ENCODE measurements around the gene MAPK8. TPM values are rescaled to one million over a fixed set of nuclear protein-coding genes. Genes with fewer than 3 reads are reported as not detected.
A peak's percentile ranks its signal among the peaks of the same experiment; 100 is the strongest.

MAPK8 gene
- polyA plus RNA-seq, 3 donors, result 18.4 to 21.1 (median 18.5) TPM

GRCh38 chr10:48330269-48330668, 23.8 kb downstream of the MAPK8 start:
- Mint-ChIP-seq H3K27ac (peak overlapping the region in 1 of 7 donors; percentile 17), H3K4me1 (no peaks in the 10 kb centered on the region), H3K9me3 (peaks cover 0 to 23% (median 11%) of the 10 kb centered on the region in 7 donors), H3K27me3 (ENCODE audit: low read depth in 3 of 3) (peaks cover 0 to 1% (median 0%) of the 10 kb centered on the region in 3 donors), H3K36me3 (peaks cover 39 to 45% of the 10 kb centered on the region in 2 donors), H3K4me3 (no peak overlapping the region)
- Histone ChIP-seq H3K4me3 (replicated peaks in 1 of 3; ENCODE audit: low read depth in 2 of 3, low read length in 3 of 3) (no peak overlapping the region), H3K4me2 (replicated peaks; ENCODE audit: extremely low read depth, low read length, poor library complexity, severe bottlenecking) (no peak overlapping the region), H3K9ac (ENCODE audit: insufficient read depth, low read length, poor library complexity, severe bottlenecking) (no peak overlapping the region), H3K27ac (ENCODE audit: low read depth in 1 of 2, low read length in 2 of 2) (no peak overlapping the region), H3K27me3 (ENCODE audit: control insufficient read depth in 2 of 2, insufficient read depth in 2 of 2, low read length in 2 of 2) (no peaks in the 10 kb centered on the region), H3K9me3 (replicated peaks in 1 of 2; ENCODE audit: control insufficient read depth in 1 of 2, insufficient read depth in 1 of 2, low read length in 2 of 2) (no peaks in the 10 kb centered on the region), H3K79me2 (ENCODE audit: insufficient read depth, low read length) (peaks cover 14% of the 10 kb centered on the region), H2AFZ (ENCODE audit: insufficient read depth, low read depth, low read length, poor library complexity, severe bottlenecking) (no peak overlapping the region), H3K4me1 (ENCODE audit: control insufficient read depth in 1 of 2, insufficient read depth in 2 of 2, low read length in 2 of 2) (no peaks in the 10 kb centered on the region), H3K36me3 (replicated peaks in 1 of 2; ENCODE audit: control insufficient read depth in 1 of 2, insufficient read depth in 2 of 2, low read length in 2 of 2) (peaks cover 0 to 29% of the 10 kb centered on the region in 2 donors), H4K20me1 (ENCODE audit: insufficient read depth, low read length) (peaks cover 20% of the 10 kb centered on the region)
- intact Hi-C loops (cut with micrococcal nuclease), result no loop called here
- whole genome bisulfite sequencing (ENCODE audit: insufficient coverage), result 100% methylated on average over 3 of the region's 3 CpGs
- DNase-seq, result no peak
- TF ChIP-seq, protein P1, sequence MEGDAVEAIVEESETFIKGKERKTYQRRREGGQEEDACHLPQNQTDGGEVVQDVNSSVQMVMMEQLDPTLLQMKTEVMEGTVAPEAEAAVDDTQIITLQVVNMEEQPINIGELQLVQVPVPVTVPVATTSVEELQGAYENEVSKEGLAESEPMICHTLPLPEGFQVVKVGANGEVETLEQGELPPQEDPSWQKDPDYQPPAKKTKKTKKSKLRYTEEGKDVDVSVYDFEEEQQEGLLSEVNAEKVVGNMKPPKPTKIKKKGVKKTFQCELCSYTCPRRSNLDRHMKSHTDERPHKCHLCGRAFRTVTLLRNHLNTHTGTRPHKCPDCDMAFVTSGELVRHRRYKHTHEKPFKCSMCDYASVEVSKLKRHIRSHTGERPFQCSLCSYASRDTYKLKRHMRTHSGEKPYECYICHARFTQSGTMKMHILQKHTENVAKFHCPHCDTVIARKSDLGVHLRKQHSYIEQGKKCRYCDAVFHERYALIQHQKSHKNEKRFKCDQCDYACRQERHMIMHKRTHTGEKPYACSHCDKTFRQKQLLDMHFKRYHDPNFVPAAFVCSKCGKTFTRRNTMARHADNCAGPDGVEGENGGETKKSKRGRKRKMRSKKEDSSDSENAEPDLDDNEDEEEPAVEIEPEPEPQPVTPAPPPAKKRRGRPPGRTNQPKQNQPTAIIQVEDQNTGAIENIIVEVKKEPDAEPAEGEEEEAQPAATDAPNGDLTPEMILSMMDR (IDR thresholded peaks at IDR 0.05), result no peak

DNA sequence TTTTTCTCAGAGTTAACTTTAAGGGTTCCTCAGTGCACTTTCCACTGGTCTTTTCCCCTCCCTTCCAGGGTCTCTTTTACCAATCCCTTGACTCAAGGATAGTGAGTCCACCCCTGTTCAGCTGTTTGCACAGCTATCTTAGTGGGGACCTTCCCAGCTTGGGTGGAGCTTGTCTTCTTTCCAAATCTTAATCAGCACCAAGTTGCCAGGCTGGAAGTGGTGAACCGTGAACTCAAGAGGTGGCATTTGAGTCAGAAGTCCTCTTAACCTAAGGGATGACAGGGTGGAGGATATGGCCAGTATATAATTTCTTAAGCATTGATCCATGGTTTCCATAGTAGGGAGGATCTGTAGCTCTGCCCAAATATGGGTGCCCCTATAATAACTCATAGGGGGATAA, 25.0 kb downstream of the MAPK8 start:
- H3K27ac Mint-ChIP-seq, result no peak overlapping the region
- DNase-seq, result no peak
- Histone ChIP-seq H3K9ac (ENCODE audit: insufficient read depth, low read length, poor library complexity, severe bottlenecking) (no peak overlapping the region), H3K4me1 (ENCODE audit: control insufficient read depth in 1 of 2, insufficient read depth in 2 of 2, low read length in 2 of 2) (no peaks in the 10 kb centered on the region), H4K20me1 (ENCODE audit: insufficient read depth, low read length) (peaks cover 20% of the 10 kb centered on the region), H3K27ac (ENCODE audit: low read depth in 1 of 2, low read length in 2 of 2) (no peak overlapping the region), H3K79me2 (ENCODE audit: insufficient read depth, low read length) (peaks cover 14% of the 10 kb centered on the region), H2AFZ (ENCODE audit: insufficient read depth, low read depth, low read length, poor library complexity, severe bottlenecking) (no peak overlapping the region), H3K4me2 (replicated peaks; ENCODE audit: extremely low read depth, low read length, poor library complexity, severe bottlenecking) (no peak overlapping the region), H3K36me3 (replicated peaks in 1 of 2; ENCODE audit: control insufficient read depth in 1 of 2, insufficient read depth in 2 of 2, low read length in 2 of 2) (peaks cover 0 to 29% of the 10 kb centered on the region in 2 donors), H3K27me3 (ENCODE audit: control insufficient read depth in 2 of 2, insufficient read depth in 2 of 2, low read length in 2 of 2) (no peaks in the 10 kb centered on the region), H3K9me3 (replicated peaks in 1 of 2; ENCODE audit: control insufficient read depth in 1 of 2, insufficient read depth in 1 of 2, low read length in 2 of 2) (no peaks in the 10 kb centered on the region), H3K4me3 (replicated peaks in 1 of 3; ENCODE audit: low read depth in 2 of 3, low read length in 3 of 3) (no peak overlapping the region)
- H3K4me1 Mint-ChIP-seq, result no peaks in the 10 kb centered on the region
- TF ChIP-seq, protein P1 (IDR thresholded peaks at IDR 0.05), result no peak
- no peak overlapping the region for H3K4me3 Mint-ChIP-seq
- H3K9me3 Mint-ChIP-seq, result peaks cover 0 to 20% (median 11%) of the 10 kb centered on the region in 7 donors
- peaks cover 0 to 1% (median 0%) of the 10 kb centered on the region in 3 donors for H3K27me3 Mint-ChIP-seq (ENCODE audit: low read depth in 3 of 3)
- WGBS (ENCODE audit: insufficient coverage), result no CpG with 5 or more reads among the region's 1 CpG
- intact Hi-C loops (cut with micrococcal nuclease), result no loop called here
- peaks cover 40 to 41% of the 10 kb centered on the region in 2 donors for H3K36me3 Mint-ChIP-seq
